ENCODE measurements around the gene FAM111A.
A peak's percentile ranks its signal among the peaks of the same experiment; 100 is the strongest.

The FAM111A gene

GRCh38 chr11:59141673-59142460 is 789 bp upstream of the FAM111A start (continued):
- no peak for TF ChIP-seq SCRT1 (tag by site-specific recombination; IDR thresholded peaks at IDR 0.05; ENCODE audit: borderline replicate concordance)
- TF ChIP-seq ZNF155 (tag by site-specific recombination; IDR thresholded peaks at IDR 0.05) = no peak
- no peak for TF ChIP-seq ZNF626 (tag by site-specific recombination; IDR thresholded peaks at IDR 0.05)
- TF ChIP-seq WT1 (tag by site-specific recombination; IDR thresholded peaks at IDR 0.05) = no peak
- no peak for TF ChIP-seq ZNF202 (tag by site-specific recombination; IDR thresholded peaks at IDR 0.05; ENCODE audit: borderline replicate concordance)
- TF ChIP-seq ZNF16 (tag by site-specific recombination; IDR thresholded peaks at IDR 0.05; ENCODE audit: low read depth) = no peak
- TF ChIP-seq ZNF600 (tag by site-specific recombination; IDR thresholded peaks at IDR 0.05) = no peak
- TF ChIP-seq ZNF148 (tag by site-specific recombination; IDR thresholded peaks at IDR 0.05; ENCODE audit: borderline replicate concordance) = no peak
- no peak for TF ChIP-seq ZNF23 (tag by site-specific recombination; IDR thresholded peaks at IDR 0.05; ENCODE audit: borderline replicate concordance)
- no peak for TF ChIP-seq ZNF157 (tag by site-specific recombination; IDR thresholded peaks at IDR 0.05)
- no peak for TF ChIP-seq ZFP3 (tag by site-specific recombination; IDR thresholded peaks at IDR 0.05; ENCODE audit: low read depth)
- TF ChIP-seq ZNF529 (tag by site-specific recombination; IDR thresholded peaks at IDR 0.05; ENCODE audit: insufficient replicate concordance) = no peak
- no peak for TF ChIP-seq ZNF776 (tag by site-specific recombination; IDR thresholded peaks at IDR 0.05; ENCODE audit: borderline replicate concordance)
- no peak for TF ChIP-seq ZSCAN5A (tag by site-specific recombination; IDR thresholded peaks at IDR 0.05)

- Histone ChIP-seq H3K4me1 (ENCODE audit: control insufficient read depth, insufficient read depth, low read length) (no peaks in the 10 kb centered on the region), H3K36me3 (ENCODE audit: control insufficient read depth in 2 of 2, insufficient read depth in 1 of 2, low read length in 2 of 2) (no peaks in the 10 kb centered on the region), H3K27ac (ENCODE audit: extremely low read depth, low read depth, low read length) (no peak overlapping the region), H3K9me3 (ENCODE audit: control insufficient read depth, insufficient read depth, low read depth, low read length) (no peaks in the 10 kb centered on the region), H3K4me3 (ENCODE audit: low read depth, low read length) (no peak overlapping the region)
- ChIA-PET POLR2A (no interaction called here), CTCF (interaction anchor here (0.8 to 5.3 kb wide), 3 partner anchors 9 to 415 kb away, joined by 3 to 37 read pairs (median 11); no protein-coding TSS in a partner anchor)
- TF ChIP-seq TSHZ1 (tag by site-specific recombination; IDR thresholded peaks at IDR 0.05; ENCODE audit: borderline replicate concordance) (no peak), PRDM1 (tag by site-specific recombination; IDR thresholded peaks at IDR 0.05) (no peak), PRDM10 (tag by site-specific recombination; IDR thresholded peaks at IDR 0.05) (no peak), ZNF366 (tag by site-specific recombination; conservative IDR thresholded peaks at IDR 0.05) (no peak), ZNF530 (tag by site-specific recombination; IDR thresholded peaks at IDR 0.05; ENCODE audit: low read depth) (no peak), SCRT2 (tag by site-specific recombination; IDR thresholded peaks at IDR 0.05) (peak; percentile 79)
Measured at GRCh38 chr11:59144096-59144495, 1.4 kb downstream of the FAM111A start.
